HepG2 (cell line): ENCODE measurements around the gene PHLPP2. TPM values are rescaled to one million over a fixed set of nuclear protein-coding genes. Genes with fewer than 3 reads are reported as not detected.

Experiments
- ATF6 ChIP-seq: sonication (generic); formaldehyde crosslinking; conservative IDR thresholded peaks from 2 replicates; pipeline ENCODE4 v1.4.0; 2020; ENCODE audit warnings: missing genetic modification reagents
- JUN ChIP-seq: sonication (generic); formaldehyde crosslinking; IDR thresholded peaks from 2 replicates; pipeline ENCODE4 v1.4.0; 2020; ENCODE audit warnings: mild to moderate bottlenecking, missing genetic modification reagents
- MTA1 ChIP-seq: sonication (generic); formaldehyde crosslinking; IDR thresholded peaks from 2 replicates; pipeline ENCODE4 v1.4.0; 2020; ENCODE audit warnings: missing genetic modification reagents, mild to moderate bottlenecking, borderline replicate concordance
- PBX3 ChIP-seq: sonication (generic); formaldehyde crosslinking; IDR thresholded peaks from 2 replicates; pipeline ENCODE4 v1.8.1; 2023; ENCODE audit warnings: missing genetic modification reagents, inconsistent platforms, borderline replicate concordance
- SIN3A ChIP-seq: IDR thresholded peaks from 2 replicates; pipeline ENCODE4 v1.6.1; 2011; ENCODE audit warnings: low read depth, mild to moderate bottlenecking, control low read depth, low read length, borderline replicate concordance
- SNAPC2 ChIP-seq: sonication (generic); formaldehyde crosslinking; IDR thresholded peaks from 2 replicates; pipeline ENCODE4 v1.8.1; 2022; ENCODE audit warnings: mild to moderate bottlenecking, missing genetic modification reagents
- TBP ChIP-seq: sonication (generic); formaldehyde crosslinking; IDR thresholded peaks from 2 replicates; pipeline ENCODE4 v1.5.0; 2020; ENCODE audit warnings: missing genetic modification reagents
- TFAP4 ChIP-seq: sonication (generic); IDR thresholded peaks from 2 replicates; pipeline ENCODE4 v1.6.1; 2016; ENCODE audit warnings: low read depth, borderline replicate concordance
- TMF1 ChIP-seq: sonication (generic); formaldehyde crosslinking; IDR thresholded peaks from 2 replicates; pipeline ENCODE4 v1.8.1; 2022; ENCODE audit warnings: low read depth, missing genetic modification reagents
- ZC3H13 ChIP-seq: sonication (generic); formaldehyde crosslinking; IDR thresholded peaks from 2 replicates; pipeline ENCODE4 v1.8.1; 2023; ENCODE audit warnings: mild to moderate bottlenecking, missing genetic modification reagents, moderate library complexity
- ZIK1 ChIP-seq: sonication (generic); formaldehyde crosslinking; IDR thresholded peaks from 2 replicates; pipeline ENCODE4 v1.5.0; 2020; ENCODE audit warnings: mild to moderate bottlenecking, low read depth, missing genetic modification reagents, borderline replicate concordance
- ZNF256 ChIP-seq: sonication (generic); formaldehyde crosslinking; conservative IDR thresholded peaks from 2 replicates; pipeline ENCODE4 v1.4.0; 2020; ENCODE audit warnings: missing genetic modification reagents
- ZNF543 ChIP-seq: sonication (generic); formaldehyde crosslinking; IDR thresholded peaks from 2 replicates; pipeline ENCODE4 v1.4.0; 2020; ENCODE audit warnings: mild to moderate bottlenecking, missing genetic modification reagents
- ZNF576 ChIP-seq: sonication (generic); formaldehyde crosslinking; IDR thresholded peaks from 2 replicates; pipeline ENCODE4 v1.4.0; 2020; ENCODE audit warnings: mild to moderate bottlenecking, missing genetic modification reagents
- ZNF691 ChIP-seq: sonication (generic); formaldehyde crosslinking; IDR thresholded peaks from 2 replicates; pipeline ENCODE4 v1.4.0; 2020; ENCODE audit warnings: missing genetic modification reagents, low read depth, mild to moderate bottlenecking, borderline replicate concordance
- ZNF761 ChIP-seq: sonication (generic); formaldehyde crosslinking; conservative IDR thresholded peaks from 2 replicates; pipeline ENCODE4 v1.4.0; 2020; ENCODE audit warnings: mild to moderate bottlenecking, missing genetic modification reagents
- ZNF839 ChIP-seq: sonication (generic); formaldehyde crosslinking; IDR thresholded peaks from 2 replicates; pipeline ENCODE4 v1.4.0; 2020; ENCODE audit warnings: missing genetic modification reagents, mild to moderate bottlenecking, borderline replicate concordance
- ZSCAN25 ChIP-seq: sonication (generic); formaldehyde crosslinking; IDR thresholded peaks from 2 replicates; pipeline ENCODE4 v1.8.0; 2022; ENCODE audit warnings: mild to moderate bottlenecking, missing genetic modification reagents
- polyA plus RNA-seq, 8 experiments: library from polyadenylated mRNA; depleted of rRNA in 3 of 8; stranded (reverse) in 7 of 8; unstranded in 1 of 8; fragments of >200 nt; fragmentation: Illumina TruSeq in 4 of 8; extraction: Trizol in 4 of 8; gene quantifications; 2 replicates each; pipeline versions ENCODE4 v1.2.1 to v1.2.3, GENCODE V29; 2011 to 2016; ENCODE audit warnings: low read depth in 4 of 8, missing spikeins in 1 of 8, mixed read lengths in 1 of 8; ENCODE audit not compliant: insufficient read depth in 1 of 8
- total RNA-seq, 5 experiments: library from RNA; depleted of rRNA; stranded (reverse); fragments of >200 nt; fragmentation: Illumina TruSeq; extraction: Trizol; gene quantifications; 2 replicates each; pipeline ENCODE4 v1.2.3, GENCODE V29; 2016; ENCODE audit warnings: low read depth in 1 of 5
- TF ChIP-seq, protein P1 (sequence below): IDR thresholded peaks from 2 replicates; pipeline ENCODE4 v1.6.1; 2016; ENCODE audit warnings: missing compliant biosample characterization, missing genetic modification reagents, borderline replicate concordance
- TF ChIP-seq, protein P2 (sequence below): sonication (generic); formaldehyde crosslinking; IDR thresholded peaks from 2 replicates; pipeline ENCODE4 v1.5.1; 2020; ENCODE audit warnings: missing genetic modification reagents, mild to moderate bottlenecking, borderline replicate concordance
- TF ChIP-seq, protein P3 (sequence below): sonication (generic); formaldehyde crosslinking; conservative IDR thresholded peaks from 2 replicates; pipeline ENCODE4 v1.8.0; 2022; ENCODE audit warnings: missing genetic modification reagents

Gene PHLPP2
- total and polyA plus RNA-seq, 2 of the 13 experiments (the other 11 are each of a cell fraction or from before 2014, with no cell fraction given) = 8.9 TPM

DNA sequence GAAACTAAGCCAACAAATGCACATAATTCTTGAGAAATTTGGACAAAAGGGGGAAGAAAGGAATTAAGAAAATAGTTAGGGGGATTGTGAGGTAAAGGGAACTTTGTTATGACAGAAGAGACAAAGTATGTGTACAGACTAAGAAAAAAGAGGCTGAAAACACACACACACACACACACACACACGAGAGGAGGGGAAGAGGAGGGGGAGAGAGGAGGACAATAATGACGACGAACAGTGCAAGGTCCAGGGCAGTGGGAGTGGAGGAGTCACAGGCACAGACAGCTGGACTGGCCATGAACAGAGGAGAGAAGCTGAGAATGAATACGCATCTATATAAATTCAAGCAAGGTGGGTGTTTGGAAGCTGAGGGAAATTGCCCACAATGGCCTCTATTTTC lies 54.0 kb downstream of the PHLPP2 start (continued):
- TF ChIP-seq JUN (CRISPR knock-in tag) (no peak; the same call in 1 of the 2 replicates), ZNF543 (CRISPR knock-in tag) (no peak), ZSCAN25 (CRISPR knock-in tag) (no peak), MTA1 (CRISPR knock-in tag) (0 out of 2 replicates have a peak, but pooled peaks have one; percentile 55), ZNF839 (CRISPR knock-in tag) (no peak), TBP (CRISPR knock-in tag) (no peak), ATF6 (CRISPR knock-in tag) (no peak), SIN3A (no peak), TMF1 (no peak), ZNF256 (no peak), SNAPC2 (no peak), ZNF761 (CRISPR knock-in tag) (no peak), PBX3 (CRISPR knock-in tag) (no peak), ZNF691 (CRISPR knock-in tag) (no peak), ZNF576 (CRISPR knock-in tag) (no peak), ZC3H13 (CRISPR knock-in tag) (no peak), ZIK1 (no peak), TFAP4 (peak; percentile 89)
- TF ChIP-seq, protein P1, sequence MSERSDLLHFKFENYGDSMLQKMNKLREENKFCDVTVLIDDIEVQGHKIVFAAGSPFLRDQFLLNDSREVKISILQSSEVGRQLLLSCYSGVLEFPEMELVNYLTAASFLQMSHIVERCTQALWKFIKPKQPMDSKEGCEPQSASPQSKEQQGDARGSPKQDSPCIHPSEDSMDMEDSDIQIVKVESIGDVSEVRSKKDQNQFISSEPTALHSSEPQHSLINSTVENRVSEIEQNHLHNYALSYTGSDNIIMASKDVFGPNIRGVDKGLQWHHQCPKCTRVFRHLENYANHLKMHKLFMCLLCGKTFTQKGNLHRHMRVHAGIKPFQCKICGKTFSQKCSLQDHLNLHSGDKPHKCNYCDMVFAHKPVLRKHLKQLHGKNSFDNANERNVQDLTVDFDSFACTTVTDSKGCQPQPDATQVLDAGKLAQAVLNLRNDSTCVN (CRISPR knock-in tag) = no peak
- TF ChIP-seq, protein P2, sequence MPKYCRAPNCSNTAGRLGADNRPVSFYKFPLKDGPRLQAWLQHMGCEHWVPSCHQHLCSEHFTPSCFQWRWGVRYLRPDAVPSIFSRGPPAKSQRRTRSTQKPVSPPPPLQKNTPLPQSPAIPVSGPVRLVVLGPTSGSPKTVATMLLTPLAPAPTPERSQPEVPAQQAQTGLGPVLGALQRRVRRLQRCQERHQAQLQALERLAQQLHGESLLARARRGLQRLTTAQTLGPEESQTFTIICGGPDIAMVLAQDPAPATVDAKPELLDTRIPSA (CRISPR knock-in tag) = no peak
- TF ChIP-seq, protein P3, sequence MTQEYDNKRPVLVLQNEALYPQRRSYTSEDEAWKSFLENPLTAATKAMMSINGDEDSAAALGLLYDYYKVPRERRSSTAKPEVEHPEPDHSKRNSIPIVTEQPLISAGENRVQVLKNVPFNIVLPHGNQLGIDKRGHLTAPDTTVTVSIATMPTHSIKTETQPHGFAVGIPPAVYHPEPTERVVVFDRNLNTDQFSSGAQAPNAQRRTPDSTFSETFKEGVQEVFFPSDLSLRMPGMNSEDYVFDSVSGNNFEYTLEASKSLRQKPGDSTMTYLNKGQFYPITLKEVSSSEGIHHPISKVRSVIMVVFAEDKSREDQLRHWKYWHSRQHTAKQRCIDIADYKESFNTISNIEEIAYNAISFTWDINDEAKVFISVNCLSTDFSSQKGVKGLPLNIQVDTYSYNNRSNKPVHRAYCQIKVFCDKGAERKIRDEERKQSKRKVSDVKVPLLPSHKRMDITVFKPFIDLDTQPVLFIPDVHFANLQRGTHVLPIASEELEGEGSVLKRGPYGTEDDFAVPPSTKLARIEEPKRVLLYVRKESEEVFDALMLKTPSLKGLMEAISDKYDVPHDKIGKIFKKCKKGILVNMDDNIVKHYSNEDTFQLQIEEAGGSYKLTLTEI (CRISPR knock-in tag) = no peak
